H1 (cell line): Measurements from ENCODE around the gene GNB5. TPM values are rescaled to one million over a fixed set of nuclear protein-coding genes. Genes with fewer than 3 reads are reported as not detected.

Source experiments
- CTCF ChIA-PET: fragments of 300-600 bp; sonication (Branson Sonifier 250); formaldehyde crosslinking; loops from one replicate; lab custom pipeline; 2021; ENCODE audit not compliant: partially characterized antibody; lab: Charles Lee
- POLR2A ChIA-PET: fragments of 300-600 bp; sonication (Branson Sonifier 250); formaldehyde crosslinking; loops from one replicate; lab custom pipeline; 2021; ENCODE audit warnings: inconsistent platforms; ENCODE audit not compliant: partially characterized antibody; lab: Charles Lee
- DNase-seq, 2 experiments: peaks; one replicate each; pipeline versions ENCODE4 v3.0.0 to v3.0.0-alpha.2; 2010 to 2022; ENCODE audit warnings: low spot score in 2 of 2, low read depth in 1 of 2, mixed read lengths in 1 of 2
- FAIRE-seq: peaks from 2 replicates; lab custom pipeline; 2011; peaks lifted over from hg19 to GRCh38; lab: Jason Lieb, UNC
- H2AFZ ChIP-seq: 2 replicates; pipeline ENCODE4 v1.8.1; 2012; ENCODE audit warnings: low read length, inconsistent platforms
- H2AK5ac ChIP-seq: 2 replicates; pipeline ENCODE4 v1.6.1; 2013; ENCODE audit warnings: low read depth, low read length
- H2BK120ac ChIP-seq: replicated peaks from 2 replicates; pipeline ENCODE3; 2013; ENCODE audit warnings: low read depth, low read length, inconsistent platforms
- H2BK12ac ChIP-seq: 2 replicates; pipeline ENCODE4 v1.6.1; 2013; ENCODE audit warnings: low read depth, low read length
- H2BK15ac ChIP-seq: 2 replicates; pipeline ENCODE4 v1.6.1; 2013; ENCODE audit warnings: low read length
- H2BK20ac ChIP-seq: 2 replicates; pipeline ENCODE4 v1.6.1; 2013; ENCODE audit warnings: low read length
- H2BK5ac ChIP-seq: 2 replicates; pipeline ENCODE4 v1.6.1; 2013; ENCODE audit warnings: low read depth, low read length
- H3K14ac ChIP-seq: 2 replicates; pipeline ENCODE4 v1.6.1; 2013; ENCODE audit warnings: inconsistent platforms; ENCODE audit not compliant: insufficient read length
- H3K18ac ChIP-seq: 2 replicates; pipeline ENCODE4 v1.6.1; 2013; ENCODE audit warnings: low read length; ENCODE audit errors: extremely low read depth
- H3K23ac ChIP-seq: 2 replicates; pipeline ENCODE4 v1.6.1; 2013; ENCODE audit warnings: inconsistent platforms; ENCODE audit not compliant: insufficient read length
- H3K23me2 ChIP-seq: 2 replicates; pipeline ENCODE4 v1.6.1; 2013; ENCODE audit warnings: low read depth, low read length
- H3K27ac ChIP-seq: 2 replicates; pipeline ENCODE4 v1.6.1; 2011; ENCODE audit warnings: low read depth, low read length, inconsistent platforms
- H3K27me3 ChIP-seq, 4 experiments: replicated peaks in 1 of 4; 1 replicate in 1 of 4; 2 replicates in 3 of 4; pipeline versions ENCODE4 v1.6.1 to v1.8.1; 2011 to 2013; ENCODE audit warnings: low read length in 3 of 4, mild to moderate bottlenecking in 3 of 4, inconsistent platforms in 2 of 4, mixed read lengths in 2 of 4, moderate library complexity in 1 of 4; ENCODE audit not compliant: control insufficient read depth in 3 of 4, insufficient read depth in 3 of 4; ENCODE audit errors: extremely low read depth in 1 of 4
- H3K36me3 ChIP-seq, 4 experiments: 2 replicates each; pipeline versions ENCODE4 v1.6.1 to v1.8.1; 2011 to 2013; ENCODE audit warnings: mild to moderate bottlenecking in 4 of 4, low read length in 3 of 4, moderate library complexity in 2 of 4, control low read depth in 1 of 4, inconsistent platforms in 1 of 4; ENCODE audit not compliant: insufficient read depth in 4 of 4, control insufficient read depth in 2 of 4
- H3K4ac ChIP-seq: replicated peaks from 2 replicates; pipeline ENCODE3; 2013; ENCODE audit warnings: low read length, low read depth, mixed read lengths, inconsistent platforms; ENCODE audit not compliant: insufficient read length
- H3K4me1 ChIP-seq, 4 experiments: replicated peaks in 1 of 4; 1 replicate in 1 of 4; 2 replicates in 3 of 4; pipeline versions ENCODE4 v1.6.1 to v1.8.1; 2011 to 2013; ENCODE audit warnings: low read length in 3 of 4, inconsistent platforms in 2 of 4, mixed read lengths in 1 of 4; ENCODE audit not compliant: insufficient read depth in 4 of 4, control insufficient read depth in 3 of 4
- H3K4me2 ChIP-seq, 2 experiments: 2 replicates each; pipeline versions ENCODE4 v1.6.1 to v1.8.1; 2011 to 2013; ENCODE audit warnings: low read depth in 2 of 2, low read length in 2 of 2, control low read depth in 1 of 2, inconsistent platforms in 1 of 2, mild to moderate bottlenecking in 1 of 2; ENCODE audit not compliant: insufficient read depth in 1 of 2
- H3K4me3 ChIP-seq, 4 experiments: fragments of 200-600, 300-600 bp in 1 of 4; sonication (generic), shearing (Covaris generic), sonication (Bioruptor Twin) in 1 of 4; 2 replicates each; pipeline versions ENCODE4 v1.5.1 to v1.8.1; 2011 to 2016; ENCODE audit warnings: low read length in 4 of 4, low read depth in 3 of 4, control low read depth in 2 of 4, inconsistent platforms in 2 of 4, mild to moderate bottlenecking in 2 of 4, mixed read lengths in 1 of 4, moderate library complexity in 1 of 4; ENCODE audit not compliant: insufficient read depth in 2 of 4; ENCODE audit errors: extremely low read depth in 1 of 4
- H3K56ac ChIP-seq: replicated peaks from 2 replicates; pipeline ENCODE3; 2013; ENCODE audit warnings: low read depth, mild to moderate bottlenecking, mixed read lengths, low read length, inconsistent platforms; ENCODE audit not compliant: insufficient read length
- H3K79me1 ChIP-seq: 2 replicates; pipeline ENCODE4 v1.6.1; 2013; ENCODE audit warnings: low read depth, low read length, control low read depth
- H3K79me2 ChIP-seq, 2 experiments: 2 replicates each; pipeline versions ENCODE4 v1.6.1 to v1.8.1; 2012 to 2013; ENCODE audit warnings: low read length in 2 of 2, mild to moderate bottlenecking in 2 of 2, inconsistent platforms in 1 of 2; ENCODE audit not compliant: insufficient read depth in 2 of 2, control insufficient read depth in 1 of 2
- H3K9ac ChIP-seq, 4 experiments: replicated peaks in 1 of 4; 1 replicate in 1 of 4; 2 replicates in 3 of 4; pipeline versions ENCODE4 v1.6.1 to v1.8.1; 2011 to 2013; ENCODE audit warnings: low read depth in 3 of 4, low read length in 3 of 4, control low read depth in 2 of 4, mild to moderate bottlenecking in 2 of 4, moderate library complexity in 2 of 4, inconsistent platforms in 1 of 4; ENCODE audit errors: extremely low read depth in 1 of 4
- H3K9me3 ChIP-seq, 2 experiments: 2 replicates each; pipeline versions ENCODE4 v1.6.1 to v1.8.1; 2012 to 2013; ENCODE audit warnings: mild to moderate bottlenecking in 2 of 2, moderate library complexity in 2 of 2, control low read depth in 1 of 2, inconsistent platforms in 1 of 2, low read depth in 1 of 2, low read length in 1 of 2, mixed read lengths in 1 of 2; ENCODE audit not compliant: insufficient read depth in 2 of 2
- H4K20me1 ChIP-seq, 2 experiments: replicated peaks in 1 of 2; 2 replicates each; pipeline versions ENCODE3 to v1.8.1; 2011 to 2013; ENCODE audit warnings: inconsistent platforms in 2 of 2, low read length in 2 of 2, mild to moderate bottlenecking in 1 of 2; ENCODE audit not compliant: insufficient read depth in 2 of 2, control insufficient read depth in 1 of 2
- H4K5ac ChIP-seq: 2 replicates; pipeline ENCODE4 v1.6.1; 2013; ENCODE audit warnings: low read length, low read depth, mixed read lengths, inconsistent platforms; ENCODE audit not compliant: insufficient read length
- H4K8ac ChIP-seq: 2 replicates; pipeline ENCODE4 v1.8.0; 2013; ENCODE audit warnings: mild to moderate bottlenecking, moderate library complexity, low read length, inconsistent platforms; ENCODE audit not compliant: insufficient read depth; ENCODE audit errors: extremely low read depth
- H4K91ac ChIP-seq: replicated peaks from 2 replicates; pipeline ENCODE3; 2013; ENCODE audit warnings: low read length, mixed read lengths, inconsistent platforms; ENCODE audit not compliant: insufficient read length
- ATF2 ChIP-seq: IDR thresholded peaks from 2 replicates; pipeline ENCODE4 v1.6.1; 2012; ENCODE audit warnings: low read length, inconsistent platforms
- ATF3 ChIP-seq: IDR thresholded peaks from 2 replicates; pipeline ENCODE4 v1.6.1; 2011; ENCODE audit warnings: low read depth, mild to moderate bottlenecking, low read length; ENCODE audit not compliant: insufficient read depth
- SIRT6 ChIP-seq: IDR thresholded peaks from one replicate; pipeline ENCODE4 v1.7.1; 2012; ENCODE audit warnings: low read length, inconsistent platforms
- TEAD4 ChIP-seq: IDR thresholded peaks from 2 replicates; pipeline ENCODE4 v1.6.1; 2012; ENCODE audit warnings: low read depth, low read length, inconsistent platforms, mixed read lengths
- WGBS, 2 experiments: shearing (Covaris generic) in 1 of 2; methylation state at CpG; one replicate each; pipeline versions ENCODE4 v1.1.6 to v1.1.7; 2013 to 2015; ENCODE audit warnings: low lambda C conversion rate in 2 of 2, mixed read lengths in 2 of 2, inconsistent platforms in 1 of 2, low coverage in 1 of 2, missing lambda C conversion rate in 1 of 2; ENCODE audit not compliant: insufficient replicate concordance in 2 of 2, insufficient coverage in 1 of 2, insufficient read length in 1 of 2; ENCODE audit errors: extremely low coverage in 1 of 2, missing lambda C conversion rate in 1 of 2; 5-methylcytosine and 5-hydroxymethylcytosine counted together
- polyA plus RNA-seq, 7 experiments: library from polyadenylated mRNA; depleted of rRNA in 3 of 7; stranded (reverse) in 5 of 7; unstranded in 2 of 7; fragments of >200 nt in 5 of 7; fragments of 200-250 nt in 2 of 7; gene quantifications; 1 replicate in 5 of 7; 2 replicates in 1 of 7; 4 replicates in 1 of 7; pipeline versions ENCODE4 v1.2.1 to v1.2.3, GENCODE V29; 2011 to 2013; ENCODE audit warnings: missing spikeins in 2 of 7, mixed read lengths in 2 of 7
- total RNA-seq: library from RNA; stranded (reverse); fragmentation: NEBNext Ultra II Directional; extraction: Animal tissue kit (Norgen Biotek cat#: 25700); gene quantifications from 2 replicates; pipeline ENCODE4 v1.2.1, GENCODE V29; 2021

The GNB5 gene
- total and polyA plus RNA-seq, 2 of the 8 experiments (the other 6 are each of a cell fraction or from before 2014, with no cell fraction given), result 21.7 to 42.5 TPM

- H3K23ac ChIP-seq, result no peak overlapping the region
- H3K79me1 ChIP-seq, result no peaks in the 10 kb centered on the region
- H4K91ac ChIP-seq, result no peak overlapping the region
- H2BK15ac ChIP-seq, result no peak overlapping the region
- H3K4me3 ChIP-seq, result no peak overlapping the region
- no peak overlapping the region for H2BK20ac ChIP-seq
- ChIA-PET CTCF (interaction anchor here (0.7 to 2.7 kb wide), 6 partner anchors 9 to 201 kb away, joined by 3 to 8 read pairs (median 4); no protein-coding TSS in a partner anchor), POLR2A (interaction anchor here (0.6 to 1.3 kb wide), 2 partner anchors 16 to 164 kb away, joined by 3 to 5 read pairs; no protein-coding TSS in a partner anchor)
- no peak overlapping the region for H2BK12ac ChIP-seq
- H3K27ac ChIP-seq, result no peak overlapping the region
- no peak overlapping the region for H3K4me2 ChIP-seq
- H3K14ac ChIP-seq, result no peak overlapping the region
- no peak overlapping the region for H3K18ac ChIP-seq
- no peak overlapping the region for H3K4ac ChIP-seq
- no peak overlapping the region for H2BK5ac ChIP-seq
- FAIRE-seq (no peak), DNase-seq (no peak)
- TF ChIP-seq ATF2 (no peak), SIRT6 (no peak), TEAD4 (no peak), ATF3 (no peak)
- no peaks in the 10 kb centered on the region for H3K9me3 ChIP-seq
- no peaks in the 10 kb centered on the region for H3K27me3 ChIP-seq
- no peak overlapping the region for H2AK5ac ChIP-seq
- H4K20me1 ChIP-seq, result no peaks in the 10 kb centered on the region
- no peak overlapping the region for H3K9ac ChIP-seq
- H2AFZ ChIP-seq, result no peak overlapping the region
- H3K56ac ChIP-seq, result no peak overlapping the region
- H2BK120ac ChIP-seq, result no peak overlapping the region
- no peak overlapping the region for H4K8ac ChIP-seq
- peaks cover 0 to 2% (median 0%) of the 10 kb centered on the region in 4 experiments; a peak in 2 of 7 replicates for H3K4me1 ChIP-seq
- no peaks in the 10 kb centered on the region for H3K36me3 ChIP-seq
- H4K5ac ChIP-seq, result no peak overlapping the region
- no peaks in the 10 kb centered on the region; the same call in 1 of the 2 replicates for H3K23me2 ChIP-seq
- no peaks in the 10 kb centered on the region for H3K79me2 ChIP-seq
- 75 to 100% methylated on average over 1 to 2 of the region's 3 CpGs for WGBS, 2 experiments
These were observed 72.0 kb downstream of the GNB5 start for GRCh38 chr15:52118969-52119749.
